ENCODE measurements around the gene DNAH6. TPM values are rescaled to one million over a fixed set of nuclear protein-coding genes. Genes with fewer than 3 reads are reported as not detected.

Gene DNAH6
- total RNA-seq, 1 donor from 2014 or later: 0.51 TPM

- no peak for DNase-seq
Observed at GRCh38 chr2:84805250-84805958, 289.1 kb downstream of the DNAH6 start.

DNA sequence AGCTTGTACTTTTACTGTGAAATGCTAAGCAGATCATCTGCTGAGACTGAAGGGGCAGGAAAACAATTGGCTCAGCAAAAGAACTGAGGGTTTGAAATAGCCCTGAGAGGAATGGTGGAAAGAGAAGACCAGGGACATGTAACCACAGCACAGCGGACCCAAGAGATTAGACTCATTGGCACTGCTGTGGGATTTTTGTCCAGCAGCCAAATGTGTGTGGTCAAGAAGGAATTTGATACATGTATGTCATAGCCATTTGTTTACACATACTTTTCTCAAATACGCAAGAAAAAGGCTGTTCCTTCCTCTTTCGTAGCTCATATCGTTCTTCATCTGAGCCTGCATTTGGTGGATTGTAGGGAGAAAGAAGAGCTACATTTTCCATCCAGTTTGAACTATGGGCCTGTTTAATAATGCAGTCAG, 290.8 kb downstream of the DNAH6 start:
- DNase-seq: peak; percentile 33

DNA sequence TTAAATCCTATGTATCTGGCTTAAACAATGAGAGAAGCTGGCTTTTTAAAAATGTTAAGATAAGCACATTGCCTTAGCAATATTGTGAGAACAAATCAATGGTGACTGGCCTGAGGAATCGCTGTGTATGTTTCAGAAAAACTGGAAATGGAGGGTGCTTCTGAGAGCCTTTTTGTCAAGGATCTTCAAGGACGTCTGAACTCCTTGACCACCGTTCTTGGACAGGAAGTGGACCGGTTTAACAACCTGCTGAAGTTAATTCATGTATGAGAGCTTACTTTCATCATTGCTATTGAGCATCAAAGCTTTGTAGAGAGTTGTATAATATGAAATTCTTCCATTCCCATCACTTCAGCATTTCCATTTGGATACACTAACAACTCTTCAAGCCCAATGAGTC, 292.0 kb downstream of the DNAH6 start:
- DNase-seq: no peak

DNA sequence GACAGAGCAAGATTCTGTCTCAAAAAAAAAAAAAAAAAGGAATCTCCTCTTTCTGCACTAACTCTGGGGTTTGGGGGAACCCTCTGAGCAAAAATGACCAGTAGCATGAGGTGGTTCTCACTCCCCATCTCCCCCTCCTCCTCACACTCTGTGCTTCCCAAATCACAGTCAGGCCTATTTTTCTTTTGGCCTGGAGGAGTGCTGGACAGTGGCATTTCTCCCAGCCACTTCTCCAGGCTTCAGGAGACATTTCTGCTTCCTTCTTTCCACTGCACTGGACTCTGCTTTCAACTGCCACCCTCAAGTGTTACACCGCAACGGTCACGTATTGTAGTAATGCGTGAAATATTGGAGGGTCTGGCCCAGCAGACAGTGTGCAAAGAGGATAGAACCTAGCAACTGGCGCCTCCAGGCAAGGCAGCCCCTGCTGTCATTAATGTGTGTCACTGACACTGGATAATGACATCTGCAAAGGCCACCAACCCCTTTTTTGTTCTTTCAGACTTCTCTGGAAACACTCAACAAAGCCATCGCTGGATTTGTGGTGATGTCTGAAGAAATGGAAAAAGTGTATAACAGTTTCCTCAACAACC, 295.6 kb downstream of the DNAH6 start:
- no peak for DNase-seq

GRCh38 chr2:84815146-84815545, 298.8 kb downstream of the DNAH6 start:
- DNase-seq: no peak

DNA sequence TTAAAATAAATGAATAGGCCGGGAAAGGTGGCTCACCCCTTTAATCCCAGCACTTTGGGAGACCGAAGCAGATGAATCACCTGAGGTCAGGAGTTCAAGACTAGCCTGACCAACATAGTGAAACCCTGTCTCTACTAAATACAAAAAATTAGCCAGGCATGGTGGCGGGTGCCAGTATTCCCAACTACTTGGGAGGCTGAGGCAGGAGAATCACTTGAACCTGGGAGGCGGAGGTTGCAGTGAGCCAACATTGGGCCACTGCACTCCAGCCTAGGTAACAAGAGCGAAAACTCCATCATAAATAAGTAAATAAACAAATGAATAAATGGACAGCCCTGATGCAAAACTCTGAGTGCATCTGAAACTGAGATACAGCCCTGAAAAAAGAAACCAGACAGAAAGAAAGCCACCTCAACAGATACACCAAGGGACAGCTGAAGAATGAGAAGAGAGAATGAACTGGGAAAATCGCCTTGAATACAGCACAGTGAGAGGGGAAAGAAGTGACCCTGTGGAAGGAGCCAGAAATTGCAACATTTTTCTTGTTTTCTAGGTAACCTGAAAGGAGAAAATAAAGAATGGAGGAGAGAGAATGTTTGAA, 300.2 kb downstream of the DNAH6 start:
- DNase-seq: no peak

DNA sequence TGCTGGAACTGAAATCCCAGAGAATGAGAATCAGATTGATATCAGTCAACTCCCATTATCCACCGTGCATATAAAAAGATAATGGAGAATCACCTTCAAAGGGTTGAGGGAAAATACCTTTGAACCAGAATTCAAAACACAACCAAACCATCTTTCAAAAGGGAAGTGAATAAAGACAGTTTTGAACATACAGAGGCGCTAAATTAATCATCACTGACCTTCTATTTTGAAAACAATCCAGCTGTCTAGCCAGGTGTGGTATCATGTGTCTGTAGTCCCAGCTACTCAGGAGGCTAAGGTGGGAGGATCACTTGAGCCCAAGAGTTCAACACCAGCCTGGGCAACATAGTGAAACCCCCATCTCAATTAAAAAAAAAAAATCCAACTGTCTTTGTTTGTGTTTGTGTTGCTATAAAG, 300.9 kb downstream of the DNAH6 start:
- DNase-seq: no peak

DNA sequence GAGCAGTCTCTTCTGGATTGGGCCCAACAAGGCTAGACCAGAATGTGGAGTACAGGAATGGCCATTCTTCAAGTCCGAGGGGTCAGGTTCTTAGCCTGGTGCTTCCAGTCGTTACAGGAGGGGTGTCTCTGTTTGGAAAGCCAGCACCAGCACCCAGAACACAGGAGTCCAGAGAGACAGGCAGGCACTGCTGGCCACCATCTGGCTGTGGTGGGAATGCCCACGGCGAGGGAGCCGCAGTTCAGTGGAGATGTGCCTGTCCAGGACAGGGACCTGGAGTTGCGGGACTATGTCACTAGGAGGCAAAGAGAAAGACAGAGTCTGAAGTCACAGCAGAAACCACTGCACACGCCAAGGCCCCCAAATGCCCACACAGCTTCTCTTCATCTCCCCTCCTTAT, 305.5 kb downstream of the DNAH6 start:
- DNase-seq: no peak

GRCh38 chr2:84823229-84823628, 306.9 kb downstream of the DNAH6 start:
- DNase-seq: no peak

DNA sequence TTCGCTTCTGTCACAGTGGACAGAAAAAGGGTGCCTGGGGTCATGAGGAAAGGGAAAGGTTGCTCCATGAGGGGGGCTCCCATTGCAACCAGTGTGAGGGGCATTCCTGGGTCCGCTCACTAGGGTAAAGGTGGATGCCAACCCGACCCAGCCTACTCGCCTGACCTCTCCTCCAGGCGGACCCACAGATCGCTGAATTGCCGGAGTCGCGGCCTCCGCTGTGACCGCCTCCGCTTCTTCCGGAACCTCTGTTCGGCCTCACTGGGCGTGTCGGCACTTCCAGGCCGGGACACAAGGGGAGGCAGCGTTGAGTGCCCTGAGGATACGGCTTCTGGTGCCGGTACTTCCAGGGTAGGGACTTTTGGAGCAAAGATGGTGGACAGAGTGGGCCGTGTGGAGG, 307.5 kb downstream of the DNAH6 start:
- DNase-seq: no peak

DNA sequence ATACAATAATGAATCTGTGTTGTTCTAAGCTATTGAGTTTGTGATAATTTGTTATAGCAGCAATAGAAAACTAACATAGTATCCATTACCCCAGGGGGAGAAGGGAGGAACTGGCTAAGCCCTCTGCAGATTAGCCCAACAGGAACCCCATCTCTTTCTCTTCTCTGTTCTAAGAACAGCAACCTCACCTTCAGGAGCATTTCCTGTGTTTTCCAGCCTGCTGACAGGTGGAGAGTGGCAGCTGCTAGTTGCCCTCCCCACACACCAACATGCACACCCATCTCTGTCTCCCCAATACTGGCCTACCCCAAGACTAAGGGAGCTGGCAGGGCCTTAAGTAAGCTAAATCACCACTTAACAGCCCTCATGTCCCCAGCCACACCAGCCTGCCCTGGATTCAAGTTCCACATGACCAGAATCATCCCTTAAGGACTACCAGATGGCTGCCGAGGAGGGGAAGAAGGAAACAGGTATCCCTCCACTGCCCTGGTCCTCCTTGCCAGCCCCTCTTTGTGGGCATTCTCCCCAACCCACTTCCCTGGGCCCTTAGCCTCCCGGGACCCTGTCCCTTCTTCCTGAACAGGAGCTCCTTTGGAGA, 311.8 kb downstream of the DNAH6 start:
- no peak for DNase-seq

- DNase-seq: no peak
Observed at GRCh38 chr2:84829693-84830092, 313.4 kb downstream of the DNAH6 start.

GRCh38 chr2:84830095-84830494, 313.8 kb downstream of the DNAH6 start:
- no peak for DNase-seq

GRCh38 chr2:84830758-84831500, 314.6 kb downstream of the DNAH6 start:
- no peak for DNase-seq

- no peak for DNase-seq
Observed at GRCh38 chr2:84832772-84833461, 316.6 kb downstream of the DNAH6 start.

- no peak for DNase-seq
Observed at GRCh38 chr2:84833481-84834150, 317.3 kb downstream of the DNAH6 start.

DNA sequence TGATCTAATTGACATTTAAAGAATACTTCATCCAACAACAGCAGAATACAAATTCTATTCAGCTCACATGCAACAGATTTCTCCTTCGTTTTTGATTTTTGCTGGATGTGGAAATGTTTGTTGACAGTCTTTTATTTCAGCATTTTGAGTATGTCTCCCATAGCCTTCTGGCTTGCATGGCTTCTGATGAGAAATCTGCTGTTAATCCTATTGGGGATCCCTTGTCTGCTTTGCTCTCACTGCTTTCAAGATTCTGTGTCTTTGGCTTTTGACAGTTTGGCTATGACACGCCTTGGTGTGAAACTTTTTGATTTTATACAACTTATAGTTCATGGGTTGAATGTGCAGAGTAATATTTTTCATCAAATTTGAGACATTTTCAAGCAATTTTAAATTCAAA, 319.9 kb downstream of the DNAH6 start:
- DNase-seq: no peak

DNA sequence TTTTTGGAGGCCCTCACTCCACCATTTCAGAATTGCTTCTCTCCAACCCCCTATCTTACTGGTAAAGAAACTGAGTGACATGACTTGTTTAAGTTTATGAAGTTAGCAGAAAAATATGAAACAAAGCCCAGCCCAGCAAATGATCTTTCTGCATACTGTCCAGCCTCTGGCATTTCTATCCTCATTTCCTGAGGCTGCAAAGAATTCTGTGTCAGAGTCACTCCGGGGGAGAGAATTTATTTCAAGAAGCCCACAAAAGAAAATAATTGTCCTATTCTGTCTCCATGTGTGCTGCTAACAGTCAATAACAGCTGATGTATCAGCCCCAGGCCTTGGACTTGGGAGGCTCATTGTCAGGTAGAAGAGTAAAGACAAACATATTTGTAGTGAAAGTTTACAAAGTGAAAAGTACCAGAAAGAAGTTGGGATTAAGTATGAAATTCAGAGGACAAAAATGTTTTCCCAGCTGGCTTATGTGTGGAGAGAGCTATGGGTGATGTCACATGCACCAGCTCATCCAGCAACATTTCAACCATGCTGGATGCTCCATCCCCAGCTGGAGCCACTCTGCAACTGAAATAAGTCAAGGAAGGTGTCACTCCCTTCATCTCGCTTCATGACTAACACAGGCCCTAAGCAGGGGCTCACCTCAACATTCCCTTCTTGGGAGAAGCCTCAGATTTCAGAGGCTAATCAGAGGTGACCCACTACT, 322.3 kb downstream of the DNAH6 start:
- no peak for DNase-seq

- no peak for DNase-seq
Observed at GRCh38 chr2:84839851-84840250, 323.6 kb downstream of the DNAH6 start.

GRCh38 chr2:84840306-84840705, 324.0 kb downstream of the DNAH6 start:
- no peak for DNase-seq

- DNase-seq: no peak
Observed at GRCh38 chr2:84841577-84841976, 325.3 kb downstream of the DNAH6 start.
